Ovary (tissue), 3 donors: ENCODE data around the gene ZCCHC3.

Experiments
- POLR2A ChIP-seq: fragments of 450-650 bp; IDR thresholded peaks from one replicate; pipeline ENCODE4 v1.6.1; 2017; ENCODE audit warnings: antibody characterized with exemption, mild to moderate bottlenecking, moderate library complexity
- TF ChIP-seq, protein P1 (sequence below), 3 donors: fragments of 450-650 bp in 2 of 3; fragments of 200-600 bp in 1 of 3; IDR thresholded peaks; one replicate each; pipeline versions ENCODE4 v1.5.1 to v1.8.0; 2016 to 2022; ENCODE audit warnings: antibody characterized with exemption in 3 of 3, mild to moderate bottlenecking in 1 of 3
- donor health status: DM: no; HTN: no; CAD: no.

DNA sequence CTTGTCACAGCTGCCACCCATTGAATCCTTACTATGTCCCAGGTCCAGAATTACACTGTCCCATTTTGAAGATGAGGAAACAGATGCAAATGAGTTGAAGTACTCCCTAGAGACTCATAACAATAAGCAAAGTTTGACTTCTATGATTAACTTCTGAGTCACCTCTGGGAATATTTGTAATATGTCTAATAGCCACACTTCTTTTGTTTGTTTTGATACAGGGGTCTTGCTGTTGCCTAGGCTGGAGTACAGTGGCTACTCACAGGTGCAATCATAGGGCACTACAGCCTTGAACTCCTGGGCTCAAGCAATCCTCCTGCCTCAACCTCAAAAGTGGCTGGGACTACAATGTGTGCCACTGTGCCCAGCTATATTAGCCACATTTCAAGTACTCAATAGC lies 16.6 kb downstream of the ZCCHC3 start:
- TF ChIP-seq, protein P1, sequence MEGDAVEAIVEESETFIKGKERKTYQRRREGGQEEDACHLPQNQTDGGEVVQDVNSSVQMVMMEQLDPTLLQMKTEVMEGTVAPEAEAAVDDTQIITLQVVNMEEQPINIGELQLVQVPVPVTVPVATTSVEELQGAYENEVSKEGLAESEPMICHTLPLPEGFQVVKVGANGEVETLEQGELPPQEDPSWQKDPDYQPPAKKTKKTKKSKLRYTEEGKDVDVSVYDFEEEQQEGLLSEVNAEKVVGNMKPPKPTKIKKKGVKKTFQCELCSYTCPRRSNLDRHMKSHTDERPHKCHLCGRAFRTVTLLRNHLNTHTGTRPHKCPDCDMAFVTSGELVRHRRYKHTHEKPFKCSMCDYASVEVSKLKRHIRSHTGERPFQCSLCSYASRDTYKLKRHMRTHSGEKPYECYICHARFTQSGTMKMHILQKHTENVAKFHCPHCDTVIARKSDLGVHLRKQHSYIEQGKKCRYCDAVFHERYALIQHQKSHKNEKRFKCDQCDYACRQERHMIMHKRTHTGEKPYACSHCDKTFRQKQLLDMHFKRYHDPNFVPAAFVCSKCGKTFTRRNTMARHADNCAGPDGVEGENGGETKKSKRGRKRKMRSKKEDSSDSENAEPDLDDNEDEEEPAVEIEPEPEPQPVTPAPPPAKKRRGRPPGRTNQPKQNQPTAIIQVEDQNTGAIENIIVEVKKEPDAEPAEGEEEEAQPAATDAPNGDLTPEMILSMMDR (IDR thresholded peaks at IDR 0.05) = no peak
- no peak for TF ChIP-seq POLR2A
